Esophagus (tissue), 2 donors: ENCODE results near the gene RTN1. TPM values are rescaled to one million over a fixed set of nuclear protein-coding genes. Genes with fewer than 3 reads are reported as not detected.

ENCODE experiments used
- H3K27ac ChIP-seq, 2 donors: one replicate each; pipeline ENCODE4 v1.5.1; 2013; ENCODE audit warnings: low read depth in 2 of 2, mild to moderate bottlenecking in 2 of 2, inconsistent platforms in 1 of 2, low read length in 1 of 2, moderate library complexity in 1 of 2
- H3K27me3 ChIP-seq, 2 donors: one replicate each; pipeline ENCODE4 v1.6.1; 2013; ENCODE audit warnings: low read length in 2 of 2, control low read depth in 1 of 2, mild to moderate bottlenecking in 1 of 2; ENCODE audit not compliant: insufficient read depth in 2 of 2, control insufficient read depth in 1 of 2
- H3K36me3 ChIP-seq, 2 donors: one replicate each; pipeline ENCODE4 v1.6.1; 2013; ENCODE audit warnings: low read length in 1 of 2; ENCODE audit not compliant: control insufficient read depth in 2 of 2, insufficient read depth in 2 of 2
- H3K4me1 ChIP-seq, 2 donors: one replicate each; pipeline ENCODE4 v1.6.1; 2013; ENCODE audit warnings: low read length in 1 of 2; ENCODE audit not compliant: control insufficient read depth in 2 of 2, insufficient read depth in 2 of 2
- H3K4me3 ChIP-seq, 2 donors: one replicate each; pipeline ENCODE4 v1.5.1; 2013; ENCODE audit warnings: low read length in 2 of 2, mild to moderate bottlenecking in 2 of 2, low read depth in 1 of 2, moderate library complexity in 1 of 2
- H3K9me3 ChIP-seq, 2 donors: one replicate each; pipeline ENCODE4 v1.6.1; 2013; ENCODE audit warnings: mild to moderate bottlenecking in 2 of 2, low read depth in 1 of 2, low read length in 1 of 2, moderate library complexity in 1 of 2; ENCODE audit not compliant: control insufficient read depth in 2 of 2, insufficient read depth in 1 of 2
- WGBS, 2 donors: extraction: QIAGEN DNeasy Blood & Tissue Kit; methylation state at CpG; one replicate each; pipeline ENCODE4 v1.1.7; 2013; 5-methylcytosine and 5-hydroxymethylcytosine counted together
- polyA plus RNA-seq, 2 donors: library from polyadenylated mRNA; stranded (reverse); fragments of 200-250 nt; gene quantifications; one replicate each; pipeline ENCODE4 v1.2.3, GENCODE V29; 2013
- donor health status: healthy with polysubstance abuse.
- donor health status: Bipolar disorder and iron deficiency.

Gene RTN1
- polyA plus RNA-seq, 2 donors: 0.26 to 0.58 TPM

- no peaks in the 10 kb centered on the region for H3K4me1 ChIP-seq
- peaks cover 0 to 3% of the 10 kb centered on the region in 2 donors for H3K9me3 ChIP-seq
- H3K4me3 ChIP-seq: no peak overlapping the region
- no peaks in the 10 kb centered on the region for H3K36me3 ChIP-seq
- WGBS, 2 donors: 52 to 58% methylated on average over 2 of the region's 2 CpGs
- H3K27ac ChIP-seq: no peak overlapping the region
- no peaks in the 10 kb centered on the region for H3K27me3 ChIP-seq
Measured at GRCh38 chr14:59852350-59852749, 18.2 kb downstream of the RTN1 start.

GRCh38 chr14:59850458-59850857, 20.1 kb downstream of the RTN1 start:
- Histone ChIP-seq H3K4me1 (no peaks in the 10 kb centered on the region), H3K4me3 (no peak overlapping the region), H3K36me3 (no peaks in the 10 kb centered on the region), H3K9me3 (no peaks in the 10 kb centered on the region), H3K27me3 (no peaks in the 10 kb centered on the region), H3K27ac (no peak overlapping the region)
- 68 to 69% methylated on average over 2 of the region's 2 CpGs for WGBS, 2 donors

- no peaks in the 10 kb centered on the region for H3K9me3 ChIP-seq
- no peaks in the 10 kb centered on the region for H3K4me1 ChIP-seq
- 88 to 90% methylated on average over 1 of the region's 1 CpG for WGBS, 2 donors
- H3K27ac ChIP-seq: no peak overlapping the region
- no peaks in the 10 kb centered on the region for H3K36me3 ChIP-seq
- no peaks in the 10 kb centered on the region for H3K27me3 ChIP-seq
- no peak overlapping the region for H3K4me3 ChIP-seq
Measured at GRCh38 chr14:59849411-59850130, 21.0 kb downstream of the RTN1 start.

GRCh38 chr14:59848671-59849070, 21.9 kb downstream of the RTN1 start:
- H3K4me1 ChIP-seq: no peaks in the 10 kb centered on the region
- WGBS, 2 donors: 61 to 70% methylated on average over 3 of the region's 3 CpGs
- no peak overlapping the region for H3K27ac ChIP-seq
- no peak overlapping the region for H3K4me3 ChIP-seq
- H3K27me3 ChIP-seq: no peaks in the 10 kb centered on the region
- H3K9me3 ChIP-seq: no peaks in the 10 kb centered on the region
- H3K36me3 ChIP-seq: no peaks in the 10 kb centered on the region

- H3K9me3 ChIP-seq: no peaks in the 10 kb centered on the region
- no peaks in the 10 kb centered on the region for H3K4me1 ChIP-seq
- H3K27ac ChIP-seq: no peak overlapping the region
- 23 to 47% methylated on average over 3 of the region's 3 CpGs for WGBS, 2 donors
- no peak overlapping the region for H3K4me3 ChIP-seq
- H3K36me3 ChIP-seq: no peaks in the 10 kb centered on the region
- no peaks in the 10 kb centered on the region for H3K27me3 ChIP-seq
Measured at GRCh38 chr14:59847711-59848110, 22.9 kb downstream of the RTN1 start.

GRCh38 chr14:59846595-59846994, 24.0 kb downstream of the RTN1 start:
- no peaks in the 10 kb centered on the region for H3K27me3 ChIP-seq
- 94% methylated on average over 2 of the region's 2 CpGs for WGBS, 2 donors
- no peaks in the 10 kb centered on the region for H3K4me1 ChIP-seq
- H3K36me3 ChIP-seq: no peaks in the 10 kb centered on the region
- H3K9me3 ChIP-seq: no peaks in the 10 kb centered on the region
- H3K27ac ChIP-seq: no peak overlapping the region
- no peak overlapping the region for H3K4me3 ChIP-seq

GRCh38 chr14:59845245-59845644, 25.3 kb downstream of the RTN1 start:
- Histone ChIP-seq H3K4me1 (no peaks in the 10 kb centered on the region), H3K4me3 (no peak overlapping the region), H3K36me3 (no peaks in the 10 kb centered on the region), H3K9me3 (no peaks in the 10 kb centered on the region), H3K27me3 (no peaks in the 10 kb centered on the region), H3K27ac (no peak overlapping the region)
- 67 to 80% methylated on average over 3 of the region's 3 CpGs for WGBS, 2 donors

- whole genome bisulfite sequencing, 2 donors: 76 to 81% methylated on average over 8 of the region's 8 CpGs
- H3K9me3 ChIP-seq: no peaks in the 10 kb centered on the region
- no peak overlapping the region for H3K27ac ChIP-seq
- H3K4me1 ChIP-seq: no peaks in the 10 kb centered on the region
- H3K27me3 ChIP-seq: no peaks in the 10 kb centered on the region
- no peak overlapping the region for H3K4me3 ChIP-seq
- H3K36me3 ChIP-seq: no peaks in the 10 kb centered on the region
Measured at GRCh38 chr14:59844186-59844812, 26.3 kb downstream of the RTN1 start.

- Histone ChIP-seq H3K27ac (no peak overlapping the region), H3K4me1 (no peaks in the 10 kb centered on the region), H3K36me3 (no peaks in the 10 kb centered on the region), H3K9me3 (no peaks in the 10 kb centered on the region), H3K4me3 (no peak overlapping the region), H3K27me3 (no peaks in the 10 kb centered on the region)
- 60 to 61% methylated on average over 3 of the region's 3 CpGs for WGBS, 2 donors
Measured at GRCh38 chr14:59836116-59836515, 34.5 kb downstream of the RTN1 start.
